ENCODE measurements around the gene EXOC4.
"Not testable (repeated sequence)": the region's sequence is repeated elsewhere in the genome, so short reads cannot be mapped to it uniquely, and the experiment has no call there.

The EXOC4 gene

DNA sequence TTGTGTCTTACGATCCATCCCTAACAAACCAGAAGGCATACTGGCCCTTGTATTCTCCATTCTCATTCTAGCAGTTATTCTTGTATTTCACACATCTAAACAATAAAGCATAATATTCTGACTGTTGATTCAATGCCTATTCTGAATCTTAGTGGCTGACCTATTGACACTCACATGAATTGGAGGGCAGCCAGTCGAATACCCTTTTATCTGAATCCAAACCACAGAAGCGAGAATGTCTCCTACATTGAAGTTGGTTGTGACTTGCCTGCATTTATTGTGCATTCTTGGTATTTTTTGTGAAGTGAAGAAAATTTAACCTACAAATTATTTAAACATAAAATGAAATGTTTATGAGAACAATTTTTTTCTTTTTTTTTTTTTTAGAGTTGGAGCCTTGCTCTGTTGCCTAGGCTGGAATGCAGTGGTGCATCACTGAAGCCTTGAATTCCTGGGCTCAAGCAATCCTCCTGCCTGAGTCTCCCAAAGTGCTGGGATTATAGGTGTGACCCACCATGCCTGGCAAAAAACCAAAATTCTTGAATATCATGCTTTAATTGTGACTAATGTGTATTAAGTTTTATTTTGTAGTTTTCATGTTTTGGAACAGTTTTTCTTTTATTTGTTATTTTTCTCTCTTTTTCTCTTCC lies 22.7 kb downstream of the EXOC4 start:
- no peak for DNase-seq (ENCODE audit: low spot score)

DNA sequence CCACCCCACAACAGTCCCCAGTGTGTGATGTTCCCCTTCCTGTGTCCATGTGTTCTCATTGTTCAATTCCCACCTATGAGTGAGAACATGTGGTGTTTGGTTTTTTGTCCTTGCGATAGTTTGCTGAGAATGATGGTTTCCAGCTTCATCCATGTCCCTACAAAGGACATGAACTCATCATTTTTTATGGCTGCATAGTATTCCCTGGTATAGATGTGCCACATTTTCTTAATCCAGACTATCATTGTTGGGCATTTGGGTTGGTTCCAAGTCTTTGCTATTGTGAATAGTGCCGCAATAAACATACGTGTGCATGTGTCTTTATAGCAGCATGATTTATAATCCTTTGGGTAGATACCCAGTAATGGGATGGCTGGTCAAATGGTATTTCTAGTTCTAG lies 26.1 kb downstream of the EXOC4 start:
- not testable (repeated sequence) for DNase-seq (ENCODE audit: low spot score)

DNA sequence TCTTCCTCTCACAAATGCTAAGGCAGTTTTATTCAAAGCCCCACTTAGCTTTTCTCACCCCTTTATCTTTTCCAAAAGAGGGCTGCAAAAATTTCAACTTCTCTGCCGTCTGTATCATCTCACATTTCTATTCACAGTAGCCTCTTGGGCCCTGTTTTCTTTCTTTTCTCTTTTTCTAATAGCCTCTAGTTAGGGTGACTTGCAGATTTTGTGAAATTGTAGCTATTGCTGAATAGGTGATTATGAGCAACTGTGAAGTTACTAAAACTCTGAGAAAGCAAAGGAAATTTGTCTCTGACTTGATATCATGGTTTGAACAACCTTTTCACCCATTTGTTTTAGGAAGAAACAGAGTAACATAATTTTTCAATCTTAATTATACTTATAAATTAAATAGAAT lies 29.2 kb downstream of the EXOC4 start:
- DNase-seq (ENCODE audit: low spot score) = no peak

DNA sequence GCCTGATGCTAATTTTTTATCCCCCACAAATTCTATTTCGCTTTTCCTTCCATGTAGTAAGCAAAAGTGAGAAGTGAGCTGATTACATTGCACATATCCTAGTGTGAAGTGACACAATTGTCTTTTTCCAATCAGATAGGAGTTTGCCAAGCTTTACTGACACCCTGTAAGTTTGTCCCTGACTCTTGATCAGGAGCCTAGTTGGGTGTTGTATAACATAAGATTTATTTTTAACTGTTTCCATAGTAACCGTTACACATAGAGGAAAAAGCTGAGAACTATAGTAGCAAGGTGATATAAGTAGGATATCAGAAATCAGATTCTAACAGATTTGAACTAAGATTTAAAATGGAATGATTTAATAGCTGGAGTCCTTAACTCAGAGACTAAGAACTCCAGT lies 31.2 kb downstream of the EXOC4 start:
- DNase-seq (ENCODE audit: low spot score) = no peak

DNA sequence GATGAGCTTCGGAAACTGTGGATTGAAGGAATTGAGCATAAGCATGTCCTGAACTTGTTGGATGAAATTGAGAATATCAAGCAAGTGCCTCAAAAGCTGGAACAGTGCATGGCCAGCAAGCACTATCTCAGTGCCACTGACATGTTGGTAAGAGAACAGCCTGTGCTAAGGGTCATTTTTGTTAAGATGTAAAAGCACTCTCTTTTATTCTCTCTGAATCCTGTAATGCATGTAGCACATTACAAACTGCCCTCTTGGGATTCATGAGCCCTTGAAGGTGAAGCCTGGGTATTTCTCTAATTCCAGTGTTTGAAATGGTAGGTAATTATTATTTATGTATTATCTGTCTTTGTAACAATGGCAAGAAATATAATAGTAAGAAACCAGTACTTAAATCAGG lies 36.1 kb downstream of the EXOC4 start:
- DNase-seq (ENCODE audit: low spot score) = no peak

DNA sequence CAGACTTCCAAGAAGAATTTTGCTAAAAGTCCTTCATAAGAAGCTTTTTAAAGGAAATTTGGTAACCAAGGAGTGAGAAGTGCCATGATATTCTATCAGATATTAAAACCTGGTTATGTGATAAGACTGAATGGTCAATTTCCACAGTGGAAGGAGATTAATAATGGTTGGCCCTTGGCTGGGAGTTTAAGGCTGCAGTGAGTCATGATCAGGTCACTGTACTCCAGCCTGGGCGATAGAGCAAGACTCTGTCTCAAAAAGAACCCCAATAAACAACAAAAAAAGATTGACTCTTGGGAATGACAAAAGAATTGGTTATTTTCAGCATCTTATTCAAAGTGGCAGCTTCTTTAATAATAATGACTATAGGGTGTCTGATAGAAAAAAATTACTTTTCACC lies 37.2 kb downstream of the EXOC4 start:
- DNase-seq (ENCODE audit: low spot score) = no peak

DNA sequence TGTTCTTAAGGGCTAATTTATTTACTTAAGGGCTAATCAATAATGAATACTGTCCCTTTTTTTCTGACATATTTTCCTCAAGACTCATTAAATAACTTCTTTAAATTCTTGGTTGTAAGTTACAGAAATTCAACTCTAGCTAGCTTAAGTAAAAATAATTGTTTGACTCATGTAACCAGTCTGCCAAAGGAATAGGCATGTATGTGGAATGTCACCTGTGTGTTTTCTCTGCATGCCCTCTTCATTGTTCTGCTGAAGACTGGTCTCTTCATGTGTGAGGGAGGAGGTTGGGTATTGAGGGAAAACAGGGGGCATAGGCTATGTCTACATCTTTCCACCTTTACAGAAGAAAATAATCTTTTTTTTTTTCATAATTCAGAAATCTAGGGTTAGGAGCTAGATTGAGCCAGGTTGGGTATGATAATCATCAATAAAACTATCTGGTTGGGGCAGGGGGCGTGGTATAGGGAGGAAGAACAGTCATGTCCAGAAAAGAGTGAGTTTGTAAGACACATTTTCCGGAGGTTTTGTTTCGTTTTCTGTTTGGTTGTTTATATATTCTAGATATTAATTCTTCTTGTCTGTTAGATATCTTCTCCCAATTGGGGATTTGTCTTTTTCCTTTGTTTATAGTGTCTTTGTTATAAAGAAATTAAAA lies 37.9 kb downstream of the EXOC4 start:
- DNase-seq (ENCODE audit: low spot score) = no peak

DNA sequence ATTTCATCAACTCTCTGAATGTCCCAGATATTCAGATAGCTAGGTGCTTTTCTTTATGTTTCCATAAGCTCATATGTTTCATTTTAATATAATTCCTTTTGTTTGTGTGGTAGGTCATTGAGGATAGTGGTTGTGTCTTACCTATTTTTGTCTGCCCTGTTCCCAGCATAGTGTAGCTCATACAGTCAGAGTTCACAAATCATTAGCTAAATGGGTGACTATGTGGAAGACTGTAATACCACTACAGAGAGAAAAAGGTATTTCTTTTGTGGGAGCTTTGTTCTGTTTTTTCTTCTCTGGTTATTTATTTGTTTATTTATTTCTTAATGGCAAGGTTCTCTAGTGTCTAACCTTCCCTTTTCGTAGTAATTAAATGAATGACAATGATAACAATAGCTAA lies 39.8 kb downstream of the EXOC4 start:
- DNase-seq (ENCODE audit: low spot score) = no peak

DNA sequence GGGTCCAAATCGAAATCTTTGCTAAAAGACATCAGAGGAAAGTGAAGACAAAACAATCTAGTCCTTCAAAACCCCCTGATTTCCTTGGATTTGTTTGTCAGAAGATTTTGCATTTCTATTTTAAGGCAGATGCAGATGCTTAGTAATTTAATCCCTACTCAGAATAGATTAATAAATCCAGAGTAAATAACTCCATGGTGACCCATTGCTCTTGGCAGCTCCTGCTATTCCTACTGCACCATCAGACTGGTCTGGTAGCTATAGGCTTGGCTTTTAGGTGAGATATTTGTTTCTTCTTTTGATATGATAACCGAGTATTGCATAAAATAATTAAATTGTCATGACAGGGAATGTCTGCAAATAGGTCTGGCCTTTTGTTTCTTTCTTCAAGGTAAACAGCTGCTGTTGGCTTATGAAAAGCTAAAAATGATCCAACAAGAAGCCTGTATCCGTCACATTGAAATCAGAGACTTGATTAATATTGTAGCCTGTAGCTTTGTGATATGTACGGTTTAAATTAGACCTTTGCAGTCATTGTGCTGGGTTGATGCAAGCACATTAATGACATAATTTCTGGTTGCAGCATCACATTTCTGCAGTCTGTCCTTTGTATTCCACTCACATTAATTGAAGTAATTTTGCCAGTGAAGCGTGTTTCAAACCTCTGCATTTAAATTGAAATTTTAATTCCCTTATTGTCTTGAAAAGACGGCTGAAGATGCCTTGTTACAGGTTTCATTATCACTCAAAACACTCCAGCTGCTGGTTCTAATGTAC lies 40.7 kb downstream of the EXOC4 start:
- DNase-seq (ENCODE audit: low spot score) = no peak

DNA sequence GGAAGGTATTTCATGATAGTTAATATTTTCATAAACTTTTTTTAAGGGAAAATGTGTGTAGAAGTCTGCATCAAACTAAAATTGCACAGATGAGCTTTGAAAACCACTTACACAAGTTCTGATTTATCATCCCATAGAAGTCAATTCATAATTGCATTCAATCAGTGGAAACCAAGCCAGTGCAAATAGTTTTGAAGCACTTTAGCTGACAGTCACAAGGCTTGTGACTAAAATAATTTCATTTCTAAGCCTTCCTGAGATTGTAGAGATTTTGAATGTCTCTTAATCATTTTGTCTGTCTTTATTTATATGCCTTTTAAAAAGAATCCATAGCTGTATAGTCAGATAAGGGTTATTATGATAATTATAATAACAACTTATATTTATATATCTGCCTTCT lies 41.4 kb downstream of the EXOC4 start:
- DNase-seq (ENCODE audit: low spot score) = no peak

DNA sequence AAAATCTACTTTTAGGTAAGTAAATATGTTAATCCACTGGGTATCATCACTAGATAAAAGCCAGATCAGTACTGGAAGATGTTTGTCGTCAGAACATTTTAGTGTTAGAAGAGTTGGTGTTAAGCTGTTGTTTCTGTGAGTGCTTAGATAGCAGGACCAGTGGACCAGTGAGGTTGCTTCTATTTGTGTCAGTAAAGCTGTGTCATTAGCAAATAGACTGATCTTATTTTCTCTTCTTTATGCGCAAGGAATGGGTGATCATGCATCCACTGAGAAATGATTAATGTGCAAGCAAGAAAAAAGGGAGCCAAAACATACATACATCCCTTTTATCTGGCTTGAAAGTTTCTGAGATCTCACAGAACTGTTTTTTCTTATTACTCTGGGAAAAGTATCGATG lies 42.6 kb downstream of the EXOC4 start:
- DNase-seq (ENCODE audit: low spot score) = no peak

DNA sequence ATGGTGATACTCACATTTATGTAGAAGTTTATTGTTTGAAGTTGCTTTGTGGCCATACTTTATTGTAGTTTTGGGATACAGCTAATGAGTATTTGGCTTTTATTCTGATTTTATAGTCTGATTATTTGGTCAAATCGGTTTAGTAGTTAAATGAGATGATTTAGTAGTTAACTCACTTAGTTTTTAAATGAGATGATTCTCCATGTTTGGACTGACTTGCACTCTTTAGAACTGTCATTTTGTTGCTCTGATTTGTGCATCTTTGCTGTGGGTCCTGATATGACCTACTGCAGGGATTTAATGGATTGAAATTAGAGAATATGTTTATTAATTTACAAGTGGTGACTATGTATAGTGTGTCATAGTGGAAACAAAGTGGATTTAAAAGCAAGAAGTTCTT lies 44.2 kb downstream of the EXOC4 start:
- no peak for DNase-seq (ENCODE audit: low spot score)

DNA sequence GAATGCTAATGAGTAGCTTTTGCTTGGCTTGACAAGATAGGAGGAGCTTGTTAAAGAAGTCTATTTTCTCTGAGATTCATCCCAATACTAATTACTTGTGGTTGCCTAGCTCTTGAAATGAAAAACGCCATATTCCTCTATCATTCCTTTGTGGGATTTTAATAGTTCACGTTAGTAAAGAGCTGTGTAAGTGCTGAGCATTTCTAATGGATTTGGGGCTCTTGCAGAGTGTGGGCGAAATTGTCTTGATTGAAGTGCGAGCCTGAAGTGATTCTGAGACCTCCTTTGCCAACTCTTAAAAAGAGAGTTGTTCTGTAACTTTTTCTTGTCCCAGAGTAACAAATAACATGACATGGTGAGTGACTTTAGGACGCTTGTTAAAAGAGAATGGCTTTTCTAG lies 45.2 kb downstream of the EXOC4 start:
- no peak for DNase-seq (ENCODE audit: low spot score)

DNA sequence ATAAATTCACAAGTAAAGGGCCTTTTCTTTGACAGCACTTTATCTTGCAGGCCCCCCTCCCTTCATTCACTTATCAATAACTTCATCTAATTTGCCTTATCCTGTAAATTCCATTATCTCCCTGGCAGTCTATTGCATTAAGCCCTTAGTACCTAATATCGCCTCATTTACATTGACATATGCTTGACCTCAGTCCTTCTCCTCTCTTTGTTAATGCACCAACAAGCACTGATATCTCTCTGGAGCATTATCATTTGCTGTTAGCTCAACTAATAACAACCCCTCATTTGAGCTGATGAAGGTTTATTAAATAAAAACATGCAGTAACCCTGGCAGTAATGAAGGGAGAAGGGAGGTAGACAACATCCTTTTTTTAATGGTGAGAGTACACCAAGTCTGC lies 46.8 kb downstream of the EXOC4 start:
- DNase-seq (ENCODE audit: low spot score) = no peak

DNA sequence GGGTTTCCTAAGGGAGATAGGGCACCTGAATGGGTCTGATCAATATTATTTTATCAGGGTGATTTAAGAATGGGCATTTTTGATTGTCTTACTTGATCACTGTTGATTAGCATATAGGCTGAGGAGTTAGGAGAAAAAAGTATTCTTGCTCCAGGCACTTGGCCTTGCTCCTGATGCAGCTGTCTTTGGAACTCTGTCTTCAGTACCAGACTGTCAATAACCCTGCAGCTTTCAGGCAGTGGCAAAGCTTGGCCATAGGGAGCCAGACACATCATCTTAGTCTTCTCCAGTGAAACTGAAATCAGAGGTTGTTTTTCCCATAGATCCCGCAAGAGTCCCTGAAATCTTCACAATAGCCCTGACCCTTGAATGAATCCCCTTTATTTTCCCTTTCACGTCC lies 47.2 kb downstream of the EXOC4 start:
- no peak for DNase-seq (ENCODE audit: low spot score)

DNA sequence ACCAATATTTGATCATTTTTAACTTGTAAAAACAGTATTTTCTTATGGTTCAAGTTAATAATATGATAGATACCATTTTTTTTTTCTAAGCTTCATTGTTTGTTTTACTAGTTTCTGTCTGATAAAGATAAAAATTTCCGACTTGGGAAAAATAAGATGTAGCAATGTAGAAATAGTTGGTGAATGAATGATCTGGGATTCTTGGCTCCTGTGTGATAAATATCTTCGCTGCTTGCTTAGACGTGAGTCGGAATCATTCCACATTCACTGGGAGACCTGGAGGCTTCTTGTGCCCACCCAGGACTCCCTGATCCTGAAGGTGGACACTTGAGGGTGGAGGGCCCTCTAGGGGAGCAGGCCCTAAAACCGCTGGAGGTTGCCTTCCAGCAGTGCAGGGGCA lies 47.9 kb downstream of the EXOC4 start:
- DNase-seq (ENCODE audit: low spot score) = no peak

DNA sequence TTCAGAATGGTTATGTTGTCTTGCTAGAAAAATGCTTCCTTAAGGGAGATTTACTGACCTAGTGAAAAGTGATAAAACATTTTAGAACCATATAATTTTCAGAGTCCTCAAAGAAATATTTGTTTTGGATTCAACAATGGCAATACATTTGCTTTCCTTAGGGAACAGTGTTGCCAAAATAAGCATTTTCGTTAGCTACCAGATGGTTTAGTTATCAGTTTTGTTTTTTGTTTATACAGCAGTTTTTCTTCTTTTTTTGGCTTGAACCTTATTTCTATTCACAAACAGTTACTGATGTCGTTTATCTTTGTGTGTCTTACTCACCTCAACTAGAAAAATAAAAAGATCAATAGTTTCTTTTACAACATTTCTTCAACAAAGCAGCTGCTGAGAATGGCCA lies 48.6 kb downstream of the EXOC4 start:
- no peak for DNase-seq (ENCODE audit: low spot score)

DNA sequence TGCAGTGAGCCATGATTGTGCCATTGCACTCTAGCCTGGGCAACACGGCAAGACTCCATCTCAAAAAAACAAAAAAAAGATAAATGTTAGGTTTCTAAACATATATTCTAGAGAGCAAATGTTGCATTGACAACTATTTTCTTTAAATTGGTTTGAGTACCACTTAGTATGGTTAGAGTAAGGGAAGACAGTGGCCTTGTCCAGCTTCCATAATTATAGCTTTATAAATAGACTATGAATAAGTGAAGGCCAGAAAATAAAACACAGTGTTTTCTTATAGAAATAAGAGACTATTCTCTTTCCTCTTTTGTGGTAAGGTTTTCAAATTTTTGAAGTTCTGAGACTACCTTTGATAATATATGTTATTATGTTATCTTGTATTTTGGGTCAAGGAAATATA lies 50.5 kb downstream of the EXOC4 start:
- no peak for DNase-seq (ENCODE audit: low spot score)

DNA sequence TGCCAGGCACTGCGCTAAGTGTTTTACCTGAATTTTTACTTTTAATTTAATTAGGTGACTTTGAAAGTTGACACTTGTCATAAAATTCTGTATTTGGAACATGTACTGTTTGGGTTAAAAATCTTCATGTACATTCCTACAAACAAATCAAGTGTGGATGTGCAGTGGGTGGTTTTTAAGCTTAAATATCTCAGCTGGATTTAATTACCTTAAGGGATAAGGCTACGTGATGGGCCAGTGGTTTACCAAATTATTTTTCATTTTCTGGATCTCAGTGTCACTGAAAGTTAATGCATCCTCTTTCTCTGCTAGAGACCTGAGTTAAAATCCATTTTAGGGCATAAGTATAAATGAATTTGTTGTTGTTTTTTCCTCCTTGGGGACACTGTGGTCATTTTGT lies 51.1 kb downstream of the EXOC4 start:
- no peak for DNase-seq (ENCODE audit: low spot score)

DNA sequence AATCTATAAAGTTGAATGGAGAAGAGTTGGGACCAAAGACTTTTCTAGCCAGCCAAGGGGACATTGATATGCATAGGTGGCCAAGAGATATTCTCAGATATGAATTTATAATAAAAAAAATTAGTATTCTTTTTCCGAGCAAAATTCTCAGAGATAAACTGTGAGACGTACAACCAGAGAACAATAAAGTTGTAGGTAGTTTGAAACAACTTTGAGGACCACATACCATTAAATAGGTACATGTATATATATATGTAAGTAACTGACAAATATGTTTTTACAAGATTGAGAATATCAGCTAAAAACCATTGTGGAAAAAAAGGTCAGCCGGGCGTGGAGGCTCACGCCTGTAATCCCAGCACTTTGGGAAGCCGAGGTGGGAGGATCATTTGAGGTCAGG lies 56.5 kb downstream of the EXOC4 start:
- no peak for DNase-seq (ENCODE audit: low spot score)

DNA sequence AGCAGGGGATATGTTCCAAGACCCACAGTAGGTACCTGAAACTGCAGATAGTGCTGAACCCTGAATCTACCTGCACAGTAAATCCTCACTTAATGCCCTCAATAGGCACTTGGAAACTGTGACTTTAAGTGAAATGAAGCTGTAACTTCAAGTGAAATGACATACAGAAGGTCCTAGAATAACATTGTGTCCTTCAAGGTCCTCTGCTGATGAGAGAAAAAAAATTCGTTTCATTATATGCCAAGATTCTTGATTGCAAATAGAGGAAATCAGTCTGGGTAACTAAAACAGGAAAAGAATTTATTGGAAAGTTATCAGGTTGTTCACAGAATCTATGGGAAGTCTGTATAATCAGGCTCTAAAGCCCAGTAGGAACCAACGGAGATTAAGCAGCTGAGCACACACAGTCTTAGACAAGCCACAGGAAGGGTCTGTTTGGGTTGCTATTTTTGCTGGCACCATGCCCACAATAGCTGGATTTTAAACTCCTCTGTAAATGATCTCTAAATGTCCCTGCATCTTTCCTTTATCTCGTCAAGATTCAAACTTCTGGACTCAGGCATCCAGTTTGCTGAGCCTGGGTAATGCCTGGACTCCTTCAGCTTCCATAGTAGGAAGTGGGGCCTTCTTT lies 57.5 kb downstream of the EXOC4 start:
- DNase-seq (ENCODE audit: low spot score) = no peak

DNA sequence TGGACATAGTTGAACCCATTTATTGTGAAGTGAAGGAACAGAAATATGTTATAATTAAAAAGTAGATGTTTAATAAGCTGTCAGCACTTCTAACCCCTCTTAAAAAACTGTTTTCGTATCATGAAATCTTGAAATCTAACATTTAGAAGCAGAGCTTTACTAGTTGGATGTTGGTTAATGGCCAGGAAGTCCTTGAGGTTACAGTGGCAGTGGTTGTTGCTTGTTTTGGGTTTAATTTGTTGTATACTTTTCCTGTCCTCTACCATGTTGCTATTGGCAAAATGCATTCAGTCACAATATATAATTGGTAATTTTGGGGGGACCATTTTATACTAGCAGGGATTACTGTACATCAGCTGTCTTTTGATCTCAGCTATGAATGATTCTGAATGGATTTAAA lies 60.7 kb downstream of the EXOC4 start:
- no peak for DNase-seq (ENCODE audit: low spot score)

DNA sequence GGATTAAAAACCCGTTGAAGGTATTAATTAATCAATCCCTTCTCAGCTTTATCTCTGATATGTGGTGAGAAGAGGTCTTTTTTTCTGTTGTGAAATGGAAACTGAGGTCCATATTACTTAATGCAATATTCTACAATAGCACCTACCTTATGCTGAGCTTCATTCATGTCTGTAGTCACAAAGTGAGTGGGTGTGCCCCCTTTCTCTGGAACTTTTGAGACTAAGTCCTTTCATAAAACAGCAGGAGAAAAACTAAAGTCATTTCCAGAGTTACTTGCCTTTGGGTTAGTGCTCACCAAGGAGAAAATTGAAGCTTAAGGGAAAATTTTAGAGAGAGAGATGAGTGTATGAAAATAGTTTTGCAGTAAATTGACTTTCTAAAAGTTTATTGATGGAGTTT lies 61.2 kb downstream of the EXOC4 start:
- DNase-seq (ENCODE audit: low spot score) = no peak
